ENCODE data around the gene ZSWIM7.

- TF ChIP-seq CTCF (IDR thresholded peaks at IDR 0.05): no peak
- TF ChIP-seq POLR2A (IDR thresholded peaks at IDR 0.05): no peak
These were observed 25.7 kb upstream of the ZSWIM7 start for GRCh38 chr17:16025202-16025601.
